HG02678 (cell line): ENCODE data around the gene SLC18A3.

Source experiments
- ATAC-seq: cut with Tn5 transposase; IDR thresholded peaks from one replicate; pipeline ENCODE4 v1.9.1; 2021; ENCODE audit warnings: mild to moderate bottlenecking, moderate library complexity; ENCODE audit not compliant: unreplicated experiment

Gene SLC18A3

GRCh38 chr10:49649936-49650723 lies 40.0 kb downstream of the SLC18A3 start:
- no peak for ATAC-seq

- no peak for ATAC-seq
Measured at GRCh38 chr10:49650724-49651034, 40.6 kb downstream of the SLC18A3 start.

GRCh38 chr10:49651039-49651835 lies 41.1 kb downstream of the SLC18A3 start:
- no peak for ATAC-seq

GRCh38 chr10:49651917-49652316 lies 41.8 kb downstream of the SLC18A3 start:
- ATAC-seq: no peak

- ATAC-seq: no peak
Measured at GRCh38 chr10:49652421-49653272, 42.5 kb downstream of the SLC18A3 start.

GRCh38 chr10:49653273-49653929 lies 43.3 kb downstream of the SLC18A3 start:
- no peak for ATAC-seq

- ATAC-seq: no peak
Measured at GRCh38 chr10:49654036-49654693, 44.1 kb downstream of the SLC18A3 start.

- no peak for ATAC-seq
Measured at GRCh38 chr10:49655099-49655498, 45.0 kb downstream of the SLC18A3 start.

GRCh38 chr10:49656845-49657493 lies 46.9 kb downstream of the SLC18A3 start:
- no peak for ATAC-seq

GRCh38 chr10:49657606-49658005 lies 47.5 kb downstream of the SLC18A3 start:
- ATAC-seq: no peak

- no peak for ATAC-seq
Measured at GRCh38 chr10:49661140-49661856, 51.2 kb downstream of the SLC18A3 start.
